Transverse colon (tissue), 4 donors: ENCODE measurements around the gene PPP2R5B. TPM values are rescaled to one million over a fixed set of nuclear protein-coding genes. Genes with fewer than 3 reads are reported as not detected.

Experiments
- DNase-seq: peaks from one replicate; pipeline ENCODE4 v3.0.0-alpha.2; 2019
- H3K27ac ChIP-seq, 4 donors: fragments of 200-600 bp; sonication (generic); 2 replicates each; pipeline ENCODE4 v1.5.1; 2016 to 2018; ENCODE audit warnings: inconsistent platforms in 4 of 4
- H3K27me3 ChIP-seq: fragments of 200-600 bp; sonication (generic); 2 replicates; pipeline ENCODE4 v1.5.1; 2017; ENCODE audit warnings: inconsistent platforms
- H3K36me3 ChIP-seq, 4 donors: fragments of 200-600 bp; sonication (generic); 2 replicates each; pipeline ENCODE4 v1.5.1; 2017 to 2019; ENCODE audit warnings: inconsistent platforms in 4 of 4
- H3K4me1 ChIP-seq, 4 donors: fragments of 200-600 bp; sonication (generic); 2 replicates each; pipeline ENCODE4 v1.5.1; 2017 to 2020; ENCODE audit warnings: inconsistent platforms in 4 of 4
- H3K4me3 ChIP-seq, 4 donors: fragments of 200-600 bp; sonication (generic); 1 replicate in 1 of 4; 2 replicates in 3 of 4; pipeline versions ENCODE4 v1.5.1 to v1.6.1; 2017 to 2019; ENCODE audit warnings: inconsistent platforms in 4 of 4
- H3K9me3 ChIP-seq, 2 donors: fragments of 200-600 bp; sonication (generic); 2 replicates each; pipeline ENCODE4 v1.5.1; 2017 to 2019; ENCODE audit warnings: inconsistent platforms in 2 of 2
- CTCF ChIP-seq, 5 experiments: fragments of 200-600 bp in 3 of 5; fragments of 450-650 bp in 2 of 5; sonication (generic) in 3 of 5; IDR thresholded peaks; 1 replicate in 2 of 5; 2 replicates in 3 of 5; pipeline ENCODE4 v1.5.1; 2016 to 2017; ENCODE audit warnings: antibody characterized with exemption in 5 of 5, inconsistent platforms in 3 of 5, mild to moderate bottlenecking in 2 of 5, moderate library complexity in 1 of 5
- EP300 ChIP-seq: sonication (generic); formaldehyde crosslinking; IDR thresholded peaks from one replicate; pipeline ENCODE4 v1.6.1; 2017; ENCODE audit warnings: antibody characterized with exemption, low read depth
- POLR2A ChIP-seq: fragments of 450-650 bp; IDR thresholded peaks from one replicate; pipeline ENCODE4 v1.6.1; 2016; ENCODE audit warnings: antibody characterized with exemption, mild to moderate bottlenecking, moderate library complexity
- POLR2AphosphoS5 ChIP-seq, 3 donors: sonication (generic); formaldehyde crosslinking; IDR thresholded peaks; one replicate each; pipeline ENCODE4 v1.6.1; 2016; ENCODE audit warnings: antibody characterized with exemption in 3 of 3
- WGBS, 2 donors: methylation state at CpG; one replicate each; pipeline ENCODE4 v1.1.5; 2018; ENCODE audit warnings: low coverage in 1 of 2; 5-methylcytosine and 5-hydroxymethylcytosine counted together
- in situ Hi-C, 4 donors: fragments of 200-750 bp; cut with MboI; loops; one replicate each; pipeline versions ENCODE4 v1.15.0 to v1.15.1; 2017; ENCODE audit warnings: low sequenced_read_pairs in 3 of 4, low pct_ligation_motif_present in 1 of 4, low pct_unique_long_range_greater_than_20kb in 1 of 4
- intact Hi-C: fragments of 100-400 bp; cut with DNase I; formaldehyde crosslinking; loops from one replicate; pipeline ENCODE4 v1.15.1; 2023; ENCODE audit warnings: low total_unique reads
- total RNA-seq, 4 donors: library from RNA; depleted of rRNA; stranded (reverse); fragments of >200 nt; gene quantifications; one replicate each; pipeline ENCODE4 v1.1.0, GENCODE V29; 2016

Gene PPP2R5B
- total RNA-seq, 4 donors from 2014 or later: 16.7 to 38.1 (median 26.8) TPM

- no peak for DNase-seq
- in situ Hi-C loops: loop anchor here in 1 of 4 donors (5.0 kb wide), 1 partner anchor 36 kb away; no protein-coding TSS in a partner anchor
- Histone ChIP-seq H3K4me1 (peaks cover 15 to 48% (median 18%) of the 10 kb centered on the region in 4 donors), H3K36me3 (no peaks in the 10 kb centered on the region), H3K4me3 (no peak overlapping the region), H3K9me3 (no peaks in the 10 kb centered on the region), H3K27me3 (no peaks in the 10 kb centered on the region), H3K27ac (no peak overlapping the region)
- TF ChIP-seq EP300 (no peak), POLR2AphosphoS5 (IDR thresholded peaks at IDR 0.05) (no peak), CTCF (IDR thresholded peaks at IDR 0.05) (no peak), POLR2A (no peak)
- intact Hi-C loops: no loop called here
- WGBS, 2 donors: 86% methylated on average over 5 of the region's 5 CpGs; no CpG with 5 or more reads in 1 of the 2 donors
These were observed 40.9 kb upstream of the PPP2R5B start for GRCh38 chr11:64883575-64883974.

- H3K4me3 ChIP-seq: no peak overlapping the region
- DNase-seq: no peak
- no peaks in the 10 kb centered on the region for H3K27me3 ChIP-seq
- in situ Hi-C loops (loop anchor here in 1 of 4 donors (5.0 kb wide), 1 partner anchor 37 kb away; no protein-coding TSS in a partner anchor), intact Hi-C loops (no loop called here)
- peaks cover 15 to 50% (median 20%) of the 10 kb centered on the region in 4 donors for H3K4me1 ChIP-seq
- WGBS, 2 donors: 89% methylated on average over 8 of the region's 8 CpGs; no CpG with 5 or more reads in 1 of the 2 donors
- TF ChIP-seq EP300 (no peak), POLR2A (no peak), POLR2AphosphoS5 (IDR thresholded peaks at IDR 0.05) (no peak), CTCF (IDR thresholded peaks at IDR 0.05) (no peak)
- no peaks in the 10 kb centered on the region for H3K36me3 ChIP-seq
- no peak overlapping the region for H3K27ac ChIP-seq
- no peaks in the 10 kb centered on the region for H3K9me3 ChIP-seq
These were observed 40.5 kb upstream of the PPP2R5B start for GRCh38 chr11:64884019-64884418.

GRCh38 chr11:64885367-64886286 lies 38.9 kb upstream of the PPP2R5B start:
- Histone ChIP-seq H3K27ac (peak overlapping the region; percentile 27 to 71 (median 48)), H3K4me1 (peaks cover 9 to 41% (median 13%) of the 10 kb centered on the region in 4 donors), H3K9me3 (no peaks in the 10 kb centered on the region), H3K4me3 (no peak overlapping the region), H3K36me3 (peaks cover 0 to under 1% (median 0%) of the 10 kb centered on the region in 4 donors), H3K27me3 (no peaks in the 10 kb centered on the region)
- TF ChIP-seq POLR2AphosphoS5 (IDR thresholded peaks at IDR 0.05): peak in 1 of 3 donors; percentile 75
- TF ChIP-seq EP300: no peak
- TF ChIP-seq CTCF (IDR thresholded peaks at IDR 0.05): no peak
- 70 to 74% methylated on average over 13 to 15 of the region's 15 CpGs for WGBS, 2 donors
- in situ Hi-C loops (no loop called here), intact Hi-C loops (no loop called here)
- no peak for DNase-seq

- in situ Hi-C loops: no loop called here
- peak in 1 of 3 donors; percentile 11 for TF ChIP-seq POLR2AphosphoS5 (IDR thresholded peaks at IDR 0.05)
- TF ChIP-seq CTCF (IDR thresholded peaks at IDR 0.05): no peak
- TF ChIP-seq EP300: no peak
- intact Hi-C loops: no loop called here
- 43 to 80% methylated on average over 1 to 8 of the region's 8 CpGs for WGBS, 2 donors
- DNase-seq: no peak
- Histone ChIP-seq H3K9me3 (no peaks in the 10 kb centered on the region), H3K27ac (peak overlapping the region; percentile 88 to 96 (median 94)), H3K4me3 (peak overlapping the region in 1 of 4 donors; percentile 29), H3K27me3 (no peaks in the 10 kb centered on the region), H3K36me3 (peaks cover 0 to 3% (median 0%) of the 10 kb centered on the region in 4 donors), H3K4me1 (peaks cover 9 to 37% (median 13%) of the 10 kb centered on the region in 4 donors)
These were observed 37.2 kb upstream of the PPP2R5B start for GRCh38 chr11:64887234-64887756.
